HepG2 (cell line): ENCODE data around the gene TTLL10. TPM values are rescaled to one million over a fixed set of nuclear protein-coding genes. Genes with fewer than 3 reads are reported as not detected.

Experiments
- ATAC-seq: fragments of 200-7000 bp; cut with Tn5 transposase; 3 replicates; pipeline ENCODE4 v1.9.1; 2020; ENCODE audit warnings: mild to moderate bottlenecking, moderate library complexity
- BruUV-seq: library from RNA; stranded (reverse); fragments of 400-500 nt; replicated peaks from 2 replicates; lab custom pipeline; 2021; lab: Mats Ljungman, UMichigan
- CTCF ChIA-PET: fragments of 300-600 bp; formaldehyde crosslinking; extraction: SDS; loops from one replicate; lab custom pipeline; 2021; ENCODE audit warnings: low total read pairs, inconsistent platforms, low intra/inter-chr PET ratio; lab: Yijun Ruan, JAX
- POLR2A ChIA-PET: fragments of 350-600 bp; sonication (Branson Sonifier 250); formaldehyde crosslinking; loops from one replicate; lab custom pipeline; 2020; ENCODE audit warnings: antibody characterized with exemption, inconsistent platforms; lab: Yijun Ruan, JAX
- DNase-seq: peaks from one replicate; pipeline ENCODE4 v3.0.0-alpha.2; 2015; ENCODE audit warnings: low spot score
- FAIRE-seq: peaks from 3 replicates; lab custom pipeline; 2011; peaks lifted over from hg19 to GRCh38; lab: Jason Lieb, UNC
- H2AFZ ChIP-seq: one replicate; pipeline ENCODE4 v1.6.1; 2011; ENCODE audit warnings: low read length, inconsistent platforms
- H3K27ac ChIP-seq: fragments of 300-600 bp; 3 replicates; pipeline ENCODE4 v1.8.0; 2011; ENCODE audit warnings: mixed run types, mild to moderate bottlenecking, mixed read lengths, low read length, inconsistent platforms; ENCODE audit not compliant: insufficient read depth; ENCODE audit errors: extremely low read length
- H3K27me3 ChIP-seq, 2 experiments: fragments of 200-600 bp in 1 of 2; 2 replicates in 1 of 2; 3 replicates in 1 of 2; pipeline versions ENCODE4 v1.6.0 to v1.8.0; 2011; ENCODE audit warnings: low read length in 2 of 2, mild to moderate bottlenecking in 2 of 2, moderate library complexity in 2 of 2, inconsistent platforms in 1 of 2; ENCODE audit not compliant: insufficient read depth in 2 of 2, control insufficient read depth in 1 of 2
- H3K36me3 ChIP-seq, 2 experiments: fragments of 200-600 bp in 1 of 2; replicated peaks in 1 of 2; 2 replicates in 1 of 2; 3 replicates in 1 of 2; pipeline versions ENCODE4 v1.5.1 to v1.8.0; 2011; ENCODE audit warnings: low read length in 2 of 2, inconsistent platforms in 1 of 2; ENCODE audit not compliant: insufficient read depth in 2 of 2, control insufficient read depth in 1 of 2
- H3K4me1 ChIP-seq: 2 replicates; pipeline ENCODE4 v1.5.1; 2012; ENCODE audit warnings: low read length, inconsistent platforms; ENCODE audit not compliant: insufficient read depth
- H3K4me2 ChIP-seq: 2 replicates; pipeline ENCODE4 v1.6.0; 2011; ENCODE audit warnings: low read depth, low read length, inconsistent platforms
- H3K4me3 ChIP-seq, 3 experiments: fragments of 200-600 bp in 1 of 3; sonication (generic), shearing (Covaris generic) in 1 of 3; replicated peaks in 1 of 3; 2 replicates each; pipeline ENCODE4 v1.5.1; 2011 to 2016; ENCODE audit warnings: low read length in 3 of 3, inconsistent platforms in 2 of 3, low read depth in 2 of 3, mild to moderate bottlenecking in 2 of 3, control low read depth in 1 of 3, mixed read lengths in 1 of 3; ENCODE audit not compliant: insufficient read depth in 1 of 3
- H3K79me2 ChIP-seq: one replicate; pipeline ENCODE4 v1.6.1; 2011; ENCODE audit warnings: low read length, inconsistent platforms; ENCODE audit not compliant: insufficient read depth
- H3K9ac ChIP-seq: 2 replicates; pipeline ENCODE4 v1.6.0; 2011; ENCODE audit warnings: mild to moderate bottlenecking, low read depth, low read length, inconsistent platforms; ENCODE audit not compliant: insufficient read depth
- H3K9me3 ChIP-seq: 2 replicates; pipeline ENCODE4 v1.5.1; 2012; ENCODE audit warnings: mild to moderate bottlenecking, low read length
- H4K20me1 ChIP-seq: 2 replicates; pipeline ENCODE4 v1.6.0; 2011; ENCODE audit warnings: inconsistent platforms, mild to moderate bottlenecking, low read length, moderate library complexity; ENCODE audit not compliant: insufficient read depth
- AGO1 ChIP-seq: fragments of 200-400 bp; formaldehyde crosslinking; IDR thresholded peaks from 2 replicates; pipeline ENCODE4 v1.6.1; 2017; ENCODE audit warnings: mild to moderate bottlenecking, low read depth, low read length, moderate library complexity; ENCODE audit not compliant: poor library complexity, severe bottlenecking
- ASH2L ChIP-seq: fragments of 300-600, 200-600 bp; sonication (generic); IDR thresholded peaks from 2 replicates; pipeline ENCODE4 v1.7.0; 2017; ENCODE audit warnings: low read depth, mild to moderate bottlenecking, moderate library complexity, mixed read lengths, low read length; ENCODE audit not compliant: insufficient read length
- ATF3 ChIP-seq: sonication (generic); formaldehyde crosslinking; IDR thresholded peaks from 2 replicates; pipeline ENCODE4 v1.4.0; 2020; ENCODE audit warnings: missing genetic modification reagents
- HHEX ChIP-seq: IDR thresholded peaks from 2 replicates; pipeline ENCODE4 v1.6.1; 2016; ENCODE audit warnings: control low read depth
- IKZF1 ChIP-seq: fragments of 450-650 bp; IDR thresholded peaks from 2 replicates; pipeline ENCODE4 v1.7.1; 2016
- KDM1A ChIP-seq: IDR thresholded peaks from 2 replicates; pipeline ENCODE4 v1.6.1; 2016; ENCODE audit warnings: missing compliant biosample characterization
- MAFG ChIP-seq: sonication (generic); formaldehyde crosslinking; IDR thresholded peaks from 2 replicates; pipeline ENCODE4 v1.5.1; 2020; ENCODE audit warnings: mild to moderate bottlenecking, missing genetic modification reagents
- PRDM4 ChIP-seq: sonication (generic); formaldehyde crosslinking; IDR thresholded peaks from 2 replicates; pipeline ENCODE4 v1.9.0; 2021; ENCODE audit warnings: missing genetic modification reagents, borderline replicate concordance
- RAD21 ChIP-seq: fragments of 450-650 bp; formaldehyde crosslinking; IDR thresholded peaks from 2 replicates; pipeline ENCODE4 v1.5.0; 2020; ENCODE audit warnings: mild to moderate bottlenecking
- ZMYM4 ChIP-seq: sonication (generic); formaldehyde crosslinking; IDR thresholded peaks from 2 replicates; pipeline ENCODE4 v1.8.1; 2023; ENCODE audit warnings: mild to moderate bottlenecking, missing genetic modification reagents
- ZNF326 ChIP-seq: sonication (generic); formaldehyde crosslinking; IDR thresholded peaks from 2 replicates; pipeline ENCODE4 v1.4.0; 2020; ENCODE audit warnings: missing genetic modification reagents, borderline replicate concordance
- ZNF564 ChIP-seq: sonication (generic); formaldehyde crosslinking; IDR thresholded peaks from 2 replicates; pipeline ENCODE4 v1.8.1; 2023; ENCODE audit warnings: mild to moderate bottlenecking, missing genetic modification reagents
- ZNF619 ChIP-seq: sonication (generic); formaldehyde crosslinking; IDR thresholded peaks from 2 replicates; pipeline ENCODE4 v1.4.0; 2020; ENCODE audit warnings: mild to moderate bottlenecking, missing genetic modification reagents
- ZNF749 ChIP-seq: sonication (generic); formaldehyde crosslinking; IDR thresholded peaks from 2 replicates; pipeline ENCODE4 v1.8.0; 2022; ENCODE audit warnings: mild to moderate bottlenecking, missing genetic modification reagents, moderate library complexity, borderline replicate concordance
- ZNF780A ChIP-seq: sonication (generic); formaldehyde crosslinking; IDR thresholded peaks from 2 replicates; pipeline ENCODE4 v1.8.0; 2022; ENCODE audit warnings: mild to moderate bottlenecking, missing genetic modification reagents, moderate library complexity
- WGBS: methylation state at CpG from one replicate; pipeline ENCODE4 v1.1.6; 2017; ENCODE audit warnings: low lambda C conversion rate; 5-methylcytosine and 5-hydroxymethylcytosine counted together
- in situ Hi-C: cut with HindIII; loops from 2 replicates; pipeline ENCODE4 v1.10.0; 2017; ENCODE audit warnings: low pct_unique_long_range_greater_than_20kb; ENCODE audit not compliant: extremely low pct_ligation_motif_present
- intact Hi-C: fragments of 100-400 bp; cut with micrococcal nuclease; formaldehyde crosslinking; loops from one replicate; pipeline ENCODE4 v1.10.0; 2022; ENCODE audit not compliant: unreplicated experiment
- polyA plus RNA-seq, 8 experiments: library from polyadenylated mRNA; depleted of rRNA in 3 of 8; stranded (reverse) in 7 of 8; unstranded in 1 of 8; fragments of >200 nt; fragmentation: Illumina TruSeq in 4 of 8; extraction: Trizol in 4 of 8; gene quantifications; 2 replicates each; pipeline versions ENCODE4 v1.2.1 to v1.2.3, GENCODE V29; 2011 to 2016; ENCODE audit warnings: low read depth in 4 of 8, missing spikeins in 1 of 8, mixed read lengths in 1 of 8; ENCODE audit not compliant: insufficient read depth in 1 of 8
- total RNA-seq, 5 experiments: library from RNA; depleted of rRNA; stranded (reverse); fragments of >200 nt; fragmentation: Illumina TruSeq; extraction: Trizol; gene quantifications; 2 replicates each; pipeline ENCODE4 v1.2.3, GENCODE V29; 2016; ENCODE audit warnings: low read depth in 1 of 5
- TF ChIP-seq, protein P1 (sequence below): sonication (generic); formaldehyde crosslinking; IDR thresholded peaks from 2 replicates; pipeline ENCODE4 v1.4.0; 2020; ENCODE audit warnings: missing genetic modification reagents
- TF ChIP-seq, protein P2 (sequence below): sonication (generic); formaldehyde crosslinking; IDR thresholded peaks from 2 replicates; pipeline ENCODE4 v1.5.0; 2020; ENCODE audit warnings: missing genetic modification reagents, mild to moderate bottlenecking, borderline replicate concordance

The TTLL10 gene
- total and polyA plus RNA-seq, 2 of the 13 experiments (the other 11 are each of a cell fraction or from before 2014, with no cell fraction given): not detected

DNA sequence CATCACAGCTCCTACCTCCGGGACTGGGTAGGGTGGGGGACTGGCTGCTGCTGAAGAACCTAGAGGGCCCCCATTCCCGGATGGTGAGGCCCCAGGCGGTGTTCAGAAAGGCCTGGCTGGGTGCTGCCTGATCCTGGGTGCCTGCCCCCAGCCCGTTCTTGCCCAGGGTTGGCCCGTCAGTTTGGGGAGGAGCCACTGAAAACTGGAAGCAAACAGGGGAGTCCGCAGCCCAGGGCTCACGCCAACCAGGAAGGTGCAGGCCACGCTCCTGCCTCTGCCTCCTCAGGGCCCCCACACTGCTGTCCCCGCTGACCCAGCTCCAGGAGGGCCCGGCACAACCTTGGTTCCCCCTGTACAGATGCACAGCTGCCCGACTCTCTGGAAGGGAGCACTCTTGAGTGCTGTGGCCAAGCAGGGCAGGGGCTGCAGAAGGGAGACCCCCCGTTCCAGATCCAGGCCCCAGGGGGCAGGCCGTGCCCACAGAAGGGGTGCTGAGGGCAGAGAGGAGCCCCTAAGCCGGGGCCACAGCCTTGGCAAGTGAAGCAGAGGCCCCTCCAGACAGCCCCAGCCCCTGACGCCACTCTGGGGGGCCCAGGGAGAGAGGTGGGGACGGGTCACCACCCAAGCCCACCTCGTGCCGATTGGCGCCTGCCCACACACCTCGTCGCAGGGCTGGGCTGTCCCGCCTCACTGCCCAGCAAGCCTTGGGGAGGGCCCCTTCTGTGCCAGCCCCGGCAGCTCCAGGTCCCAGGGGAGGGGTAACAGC lies 67.3 kb downstream of the TTLL10 start:
- POLR2A ChIA-PET: no interaction called here
- Histone ChIP-seq H4K20me1 (no peaks in the 10 kb centered on the region), H3K36me3 (no peaks in the 10 kb centered on the region), H3K4me1 (peaks cover 59% of the 10 kb centered on the region), H3K27ac (no peak overlapping the region), H2AFZ (no peak overlapping the region), H3K9ac (peak overlapping the region; percentile 60), H3K4me2 (peak overlapping the region; percentile 80), H3K27me3 (no peaks in the 10 kb centered on the region; a peak in 1 of 5 replicates), H3K4me3 (peak overlapping the region; percentile 39 to 72 (median 56)), H3K9me3 (no peaks in the 10 kb centered on the region), H3K79me2 (no peaks in the 10 kb centered on the region)
- FAIRE-seq (no peak), DNase-seq (peak; percentile 46), ATAC-seq (peak; percentile 22)
- no TSS peak for BruUV-seq
- in situ Hi-C loops: no loop called here
- 0% methylated on average over 1 of the region's 23 CpGs for WGBS
- intact Hi-C loops: no loop called here
- CTCF ChIA-PET: no interaction called here
- no peak for TF ChIP-seq ATF3 (CRISPR knock-in tag)
- TF ChIP-seq, protein P1, sequence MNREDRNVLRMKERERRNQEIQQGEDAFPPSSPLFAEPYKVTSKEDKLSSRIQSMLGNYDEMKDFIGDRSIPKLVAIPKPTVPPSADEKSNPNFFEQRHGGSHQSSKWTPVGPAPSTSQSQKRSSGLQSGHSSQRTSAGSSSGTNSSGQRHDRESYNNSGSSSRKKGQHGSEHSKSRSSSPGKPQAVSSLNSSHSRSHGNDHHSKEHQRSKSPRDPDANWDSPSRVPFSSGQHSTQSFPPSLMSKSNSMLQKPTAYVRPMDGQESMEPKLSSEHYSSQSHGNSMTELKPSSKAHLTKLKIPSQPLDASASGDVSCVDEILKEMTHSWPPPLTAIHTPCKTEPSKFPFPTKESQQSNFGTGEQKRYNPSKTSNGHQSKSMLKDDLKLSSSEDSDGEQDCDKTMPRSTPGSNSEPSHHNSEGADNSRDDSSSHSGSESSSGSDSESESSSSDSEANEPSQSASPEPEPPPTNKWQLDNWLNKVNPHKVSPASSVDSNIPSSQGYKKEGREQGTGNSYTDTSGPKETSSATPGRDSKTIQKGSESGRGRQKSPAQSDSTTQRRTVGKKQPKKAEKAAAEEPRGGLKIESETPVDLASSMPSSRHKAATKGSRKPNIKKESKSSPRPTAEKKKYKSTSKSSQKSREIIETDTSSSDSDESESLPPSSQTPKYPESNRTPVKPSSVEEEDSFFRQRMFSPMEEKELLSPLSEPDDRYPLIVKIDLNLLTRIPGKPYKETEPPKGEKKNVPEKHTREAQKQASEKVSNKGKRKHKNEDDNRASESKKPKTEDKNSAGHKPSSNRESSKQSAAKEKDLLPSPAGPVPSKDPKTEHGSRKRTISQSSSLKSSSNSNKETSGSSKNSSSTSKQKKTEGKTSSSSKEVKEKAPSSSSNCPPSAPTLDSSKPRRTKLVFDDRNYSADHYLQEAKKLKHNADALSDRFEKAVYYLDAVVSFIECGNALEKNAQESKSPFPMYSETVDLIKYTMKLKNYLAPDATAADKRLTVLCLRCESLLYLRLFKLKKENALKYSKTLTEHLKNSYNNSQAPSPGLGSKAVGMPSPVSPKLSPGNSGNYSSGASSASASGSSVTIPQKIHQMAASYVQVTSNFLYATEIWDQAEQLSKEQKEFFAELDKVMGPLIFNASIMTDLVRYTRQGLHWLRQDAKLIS (CRISPR knock-in tag): no peak
- no peak for TF ChIP-seq IKZF1
- TF ChIP-seq ZNF619 (CRISPR knock-in tag): no peak
- TF ChIP-seq PRDM4 (CRISPR knock-in tag): no peak
- TF ChIP-seq HHEX (CRISPR knock-in tag): no peak
- no peak for TF ChIP-seq ASH2L
- TF ChIP-seq MAFG (CRISPR knock-in tag): no peak
- no peak for TF ChIP-seq KDM1A (CRISPR knock-in tag)
- TF ChIP-seq ZNF749 (CRISPR knock-in tag): no peak
- no peak for TF ChIP-seq RAD21 (CRISPR knock-in tag)
- no peak for TF ChIP-seq ZNF564 (CRISPR knock-in tag)
- no peak for TF ChIP-seq ZNF780A
- TF ChIP-seq AGO1: no peak
- TF ChIP-seq ZNF326 (CRISPR knock-in tag): no peak
- no peak for TF ChIP-seq ZMYM4
- TF ChIP-seq, protein P2, sequence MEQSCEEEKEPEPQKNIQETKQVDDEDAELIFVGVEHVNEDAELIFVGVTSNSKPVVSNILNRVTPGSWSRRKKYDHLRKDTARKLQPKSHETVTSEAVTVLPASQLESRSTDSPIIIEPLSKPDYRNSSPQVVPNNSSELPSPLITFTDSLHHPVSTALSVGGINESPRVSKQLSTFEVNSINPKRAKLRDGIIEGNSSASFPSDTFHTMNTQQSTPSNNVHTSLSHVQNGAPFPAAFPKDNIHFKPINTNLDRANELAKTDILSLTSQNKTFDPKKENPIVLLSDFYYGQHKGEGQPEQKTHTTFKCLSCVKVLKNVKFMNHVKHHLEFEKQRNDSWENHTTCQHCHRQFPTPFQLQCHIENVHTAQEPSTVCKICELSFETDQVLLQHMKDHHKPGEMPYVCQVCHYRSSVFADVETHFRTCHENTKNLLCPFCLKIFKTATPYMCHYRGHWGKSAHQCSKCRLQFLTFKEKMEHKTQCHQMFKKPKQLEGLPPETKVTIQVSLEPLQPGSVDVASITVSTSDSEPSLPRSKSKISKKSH (CRISPR knock-in tag): peak; percentile 52; the same call in 1 of the 2 replicates
